Gastroesophageal sphincter (tissue), 3 donors: ENCODE data around the gene C14orf39.

Source experiments
- CTCF ChIP-seq, 4 experiments: fragments of 200-600 bp in 2 of 4; fragments of 450-650 bp in 2 of 4; sonication (generic) in 1 of 4; IDR thresholded peaks; one replicate each; pipeline ENCODE4 v1.5.1; 2017 to 2019; ENCODE audit warnings: antibody characterized with exemption in 4 of 4, mild to moderate bottlenecking in 2 of 4, moderate library complexity in 2 of 4
- EP300 ChIP-seq: sonication (generic); formaldehyde crosslinking; IDR thresholded peaks from one replicate; pipeline ENCODE4 v1.6.1; 2017; ENCODE audit warnings: antibody characterized with exemption, mild to moderate bottlenecking
- POLR2A ChIP-seq, 2 donors: fragments of 450-650 bp; IDR thresholded peaks; one replicate each; pipeline ENCODE4 v1.6.1; 2017; ENCODE audit warnings: antibody characterized with exemption in 2 of 2, mild to moderate bottlenecking in 2 of 2, moderate library complexity in 1 of 2

GRCh38 chr14:60396718-60397343, 89.0 kb downstream of the C14orf39 start:
- TF ChIP-seq CTCF (IDR thresholded peaks at IDR 0.05), result no peak
- no peak for TF ChIP-seq EP300
- TF ChIP-seq POLR2A (IDR thresholded peaks at IDR 0.05), result no peak
